Thoracic aorta (tissue), 2 donors: ENCODE results near the gene OMP. TPM values are rescaled to one million over a fixed set of nuclear protein-coding genes. Genes with fewer than 3 reads are reported as not detected.

ENCODE experiments used
- ATAC-seq: fragments of 150-250 bp; one replicate; pipeline ENCODE4 v1.8.0; 2017; ENCODE audit warnings: low read depth; ENCODE audit not compliant: insufficient number of reproducible peaks, low FRiP score
- DNase-seq: peaks from one replicate; pipeline ENCODE4 v3.0.0-alpha.2; 2020; ENCODE audit warnings: low spot score
- H3K27ac ChIP-seq, 2 donors: fragments of 200-600 bp; sonication (generic); 1 replicate in 1 of 2; 2 replicates in 1 of 2; pipeline ENCODE4 v1.5.1; 2016; ENCODE audit warnings: mild to moderate bottlenecking in 2 of 2, moderate library complexity in 2 of 2
- H3K27me3 ChIP-seq: fragments of 200-600 bp; sonication (generic); replicated peaks from 2 replicates; pipeline ENCODE4 v1.6.0; 2016; ENCODE audit warnings: mild to moderate bottlenecking; ENCODE audit not compliant: insufficient read depth
- H3K36me3 ChIP-seq: fragments of 200-600 bp; sonication (generic); one replicate; pipeline ENCODE4 v1.5.1; 2016
- H3K4me1 ChIP-seq, 2 donors: fragments of 200-600 bp; sonication (generic); 1 replicate in 1 of 2; 2 replicates in 1 of 2; pipeline versions ENCODE4 v1.5.1 to v1.6.0; 2016; ENCODE audit warnings: low read depth in 2 of 2, mild to moderate bottlenecking in 1 of 2; ENCODE audit not compliant: control insufficient read depth in 1 of 2
- H3K4me3 ChIP-seq: fragments of 200-600 bp; sonication (generic); 2 replicates; pipeline ENCODE4 v1.5.1; 2016; ENCODE audit warnings: mild to moderate bottlenecking
- H3K9me3 ChIP-seq: fragments of 200-600 bp; sonication (generic); 2 replicates; pipeline ENCODE4 v1.5.1; 2016
- CTCF ChIP-seq: fragments of 200-600 bp; sonication (generic); IDR thresholded peaks from one replicate; pipeline ENCODE4 v1.5.1; 2019; ENCODE audit warnings: antibody characterized with exemption
- total RNA-seq, 2 donors: library from RNA; depleted of rRNA; stranded (reverse); fragments of >200 nt; gene quantifications; one replicate each; pipeline versions ENCODE4 v1.1.0 to v1.2.3, GENCODE V29; 2016

OMP gene
- not detected for total RNA-seq

GRCh38 chr11:77102246-77103210 is at the start of gene OMP:
OMP (plus strand) TSS chr11:77102840; CDS start chr11:77102840, 0 bp downstream.
- Histone ChIP-seq H3K4me1 (peaks cover 2 to 10% of the 10 kb centered on the region in 2 donors), H3K4me3 (no peak within 1 kb of the TSS), H3K36me3 (no peaks in the 10 kb centered on the region), H3K9me3 (no peaks in the 10 kb centered on the region), H3K27ac (no peak within 1 kb of the TSS), H3K27me3 (no peaks in the 10 kb centered on the region)
- no peak for DNase-seq
- ATAC-seq: no peak
- no peak for TF ChIP-seq CTCF

- H3K27ac ChIP-seq: no peak overlapping the region
- ATAC-seq: no peak
- peaks cover 15% of the 10 kb centered on the region for H3K9me3 ChIP-seq
- no peak for DNase-seq
- H3K4me3 ChIP-seq: no peak overlapping the region
- TF ChIP-seq CTCF: no peak
- no peaks in the 10 kb centered on the region for H3K27me3 ChIP-seq
- no peaks in the 10 kb centered on the region for H3K4me1 ChIP-seq
- H3K36me3 ChIP-seq: no peaks in the 10 kb centered on the region
Measured at GRCh38 chr11:77053217-77054015, 49.2 kb upstream of the OMP start.

GRCh38 chr11:77054084-77054483 is 48.6 kb upstream of the OMP start:
- Histone ChIP-seq H3K27me3 (no peaks in the 10 kb centered on the region), H3K27ac (no peak overlapping the region), H3K36me3 (no peaks in the 10 kb centered on the region), H3K4me1 (no peaks in the 10 kb centered on the region), H3K4me3 (no peak overlapping the region), H3K9me3 (peaks cover 15% of the 10 kb centered on the region)
- TF ChIP-seq CTCF: no peak
- ATAC-seq (no peak), DNase-seq (no peak)

DNA sequence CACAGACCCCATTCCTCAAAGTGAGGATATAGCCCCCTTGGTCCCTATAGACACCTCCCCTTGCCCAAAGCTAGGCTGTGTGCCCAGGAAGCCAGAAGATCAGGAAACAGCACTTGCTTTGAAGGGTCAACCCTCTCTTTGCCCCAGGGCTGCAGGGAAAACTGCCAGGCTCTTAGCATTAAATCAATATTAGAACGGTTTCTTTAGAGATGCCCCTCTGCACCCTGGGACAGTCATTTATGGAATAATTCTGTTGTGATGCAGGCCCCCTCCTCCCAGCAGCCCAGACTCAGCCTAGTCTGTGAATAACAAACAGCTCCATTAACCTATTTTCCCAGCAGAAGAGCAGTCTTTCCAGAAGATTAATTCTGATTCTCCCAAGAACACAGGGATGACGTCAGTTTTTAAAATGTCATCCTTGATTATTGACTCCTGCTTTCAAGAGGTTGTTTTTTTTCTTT is 47.5 kb upstream of the OMP start:
- no peak for TF ChIP-seq CTCF

DNA sequence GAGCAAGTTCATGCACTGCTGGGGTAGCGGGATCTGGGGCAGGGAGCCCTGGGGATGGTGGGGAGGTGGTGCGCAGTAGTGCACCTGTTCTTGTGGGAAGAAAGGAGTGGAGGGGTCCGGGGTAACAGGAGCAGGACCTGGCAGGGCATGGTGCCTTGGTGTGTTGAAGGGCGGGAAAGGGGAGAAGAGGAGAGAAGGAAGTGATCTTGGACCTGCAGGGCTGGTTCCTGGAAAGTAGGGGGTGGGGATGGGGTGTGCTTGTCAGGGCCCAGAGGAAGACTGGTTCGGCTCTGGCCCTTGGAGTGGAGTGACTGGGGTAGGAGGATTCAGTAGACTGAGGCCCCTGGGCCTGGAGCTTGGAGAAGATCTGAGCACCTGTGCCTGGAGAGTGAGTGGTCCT is 46.7 kb upstream of the OMP start:
- no peak overlapping the region for H3K27ac ChIP-seq
- no peak overlapping the region for H3K4me3 ChIP-seq
- DNase-seq (no peak), ATAC-seq (no peak)
- H3K9me3 ChIP-seq: peaks cover 15% of the 10 kb centered on the region
- no peaks in the 10 kb centered on the region for H3K4me1 ChIP-seq
- no peaks in the 10 kb centered on the region for H3K36me3 ChIP-seq
- no peak for TF ChIP-seq CTCF
- no peaks in the 10 kb centered on the region for H3K27me3 ChIP-seq

More for the DNA sequence above, 47.5 kb upstream of the OMP start:
- Histone ChIP-seq H3K36me3 (no peaks in the 10 kb centered on the region), H3K27me3 (no peaks in the 10 kb centered on the region), H3K4me3 (no peak overlapping the region), H3K27ac (no peak overlapping the region), H3K4me1 (no peaks in the 10 kb centered on the region), H3K9me3 (peaks cover 15% of the 10 kb centered on the region)
- DNase-seq (no peak), ATAC-seq (no peak)
